HG03439 (cell line): ENCODE measurements around the gene REC114.
"Not testable (repeated sequence)": the region's sequence is repeated elsewhere in the genome, so short reads cannot be mapped to it uniquely, and the experiment has no call there.

Experiments used
- ATAC-seq: cut with Tn5 transposase; IDR thresholded peaks from one replicate; pipeline ENCODE4 v1.9.1; 2021; ENCODE audit warnings: mild to moderate bottlenecking, moderate library complexity; ENCODE audit not compliant: unreplicated experiment

The REC114 gene

DNA sequence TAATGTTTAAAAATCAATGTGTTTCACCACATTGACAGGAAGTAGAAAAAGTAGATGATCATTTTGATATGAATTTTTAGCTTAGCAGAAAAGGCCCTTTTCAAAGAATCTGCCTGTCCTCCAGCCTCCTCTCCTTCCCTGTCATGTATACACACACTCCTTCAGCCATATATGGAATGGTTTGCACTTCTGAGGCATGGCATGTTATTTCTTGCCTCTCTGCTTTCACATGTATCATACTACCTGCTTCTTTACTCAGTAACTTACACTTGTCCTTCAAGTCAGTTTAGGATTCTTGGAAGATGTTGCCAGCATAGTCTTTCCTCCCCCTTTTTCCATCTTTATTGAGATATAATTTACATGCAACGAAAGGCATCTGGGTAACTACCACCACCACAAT lies 79.0 kb downstream of the REC114 start:
- no peak for ATAC-seq

DNA sequence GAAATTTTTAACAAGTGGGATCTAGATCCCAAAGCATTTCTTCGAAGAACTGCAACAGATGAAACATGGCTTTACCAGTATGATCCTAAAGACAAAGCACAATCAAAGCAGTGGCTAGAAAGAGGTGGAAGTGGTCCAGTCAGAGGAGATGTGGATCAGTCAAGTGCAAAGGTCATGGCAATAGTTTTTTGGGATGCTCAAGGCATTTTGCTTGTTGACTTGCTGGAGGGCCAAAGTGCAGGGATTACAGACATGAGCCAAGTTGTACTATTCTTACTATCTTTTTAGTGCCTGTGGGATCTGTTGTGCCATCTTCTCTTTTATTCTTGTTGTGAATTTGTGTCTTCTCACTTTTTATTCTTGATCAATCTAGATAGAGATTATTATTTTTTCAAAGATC lies 82.0 kb downstream of the REC114 start:
- ATAC-seq = no peak

DNA sequence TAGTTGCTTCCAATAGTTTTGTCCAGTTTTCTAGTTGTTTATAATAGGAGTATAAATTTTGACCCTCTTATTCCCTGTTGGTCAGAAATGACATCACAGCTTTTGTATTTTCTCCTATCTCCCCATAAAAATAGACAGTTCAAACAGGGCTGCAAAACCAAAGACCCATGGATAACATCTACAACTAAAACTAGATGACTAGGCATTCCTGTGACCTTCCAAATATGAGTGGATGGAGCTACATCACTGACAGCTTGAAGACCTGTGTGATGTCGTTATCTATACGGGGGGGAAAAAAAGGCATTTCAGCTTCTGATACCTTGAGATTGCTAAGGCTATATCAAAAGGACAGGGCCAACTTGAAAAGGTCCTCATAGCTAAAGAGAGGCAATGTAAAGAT lies 84.6 kb downstream of the REC114 start:
- no peak for ATAC-seq

DNA sequence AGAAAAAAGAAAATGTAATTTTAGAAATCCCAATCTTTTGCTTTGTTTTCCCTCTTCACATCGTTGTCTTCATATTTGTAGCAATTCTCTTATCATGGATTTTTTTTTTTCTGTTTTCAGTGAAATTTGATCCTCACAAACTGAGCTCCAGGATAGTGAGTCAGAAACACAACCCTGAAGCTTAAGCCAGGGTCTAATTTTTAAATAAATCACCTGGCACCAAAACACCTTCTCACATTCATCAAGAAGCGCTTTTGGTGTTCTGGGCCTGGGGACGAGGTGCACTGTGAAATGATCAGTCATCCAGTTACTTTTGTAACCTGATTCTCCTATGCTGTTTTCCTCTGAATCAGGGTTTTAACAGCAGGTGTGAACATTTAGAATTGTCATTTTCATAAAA lies 87.7 kb downstream of the REC114 start:
- ATAC-seq = no peak

DNA sequence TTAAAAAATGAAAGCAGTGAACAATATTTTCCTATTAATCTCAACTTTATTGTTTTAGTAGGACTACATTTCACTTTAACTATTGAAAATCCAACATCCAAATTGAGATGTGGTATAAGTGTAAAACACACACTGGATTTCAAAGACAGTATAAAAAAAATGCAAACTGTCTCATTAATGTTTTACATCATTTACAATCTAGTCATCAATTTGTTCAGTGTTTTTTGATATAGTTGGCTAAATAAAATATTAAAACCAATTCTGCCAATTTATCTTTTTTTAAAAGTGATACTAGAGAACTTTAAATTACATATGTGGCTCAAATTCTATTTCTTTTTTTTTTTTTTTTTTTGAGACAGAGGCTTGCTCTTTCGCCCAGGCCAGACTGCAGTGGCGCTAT lies 95.2 kb downstream of the REC114 start:
- ATAC-seq = no peak

DNA sequence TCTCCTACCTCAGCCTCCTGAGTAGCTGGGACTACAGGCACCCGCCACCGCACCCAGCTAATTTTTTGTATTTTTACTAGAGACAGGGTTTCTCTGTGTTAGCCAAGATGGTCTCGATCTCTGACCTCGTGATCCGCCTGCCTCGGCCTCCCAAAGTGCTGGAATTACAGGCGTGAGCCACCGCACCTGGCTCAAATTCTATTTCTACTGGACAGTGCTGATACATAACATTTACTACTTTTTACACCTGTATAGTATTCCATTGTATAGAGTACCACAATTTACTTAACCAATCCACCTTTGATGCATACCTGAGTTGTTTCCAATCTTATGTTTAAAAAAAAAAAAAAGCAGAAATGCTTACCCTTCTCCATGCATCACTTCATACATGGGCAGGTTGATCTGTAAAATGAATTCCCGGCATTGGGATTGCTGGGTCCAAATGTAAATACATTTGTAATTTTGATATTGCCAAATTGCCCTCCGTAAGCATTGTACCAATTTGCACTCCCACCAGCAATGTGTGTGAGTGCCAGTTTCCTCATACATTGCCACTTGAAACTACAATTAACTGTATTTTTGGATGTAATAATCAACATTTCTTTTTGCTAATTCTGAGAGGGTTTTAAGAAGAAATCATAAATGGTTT lies 95.7 kb downstream of the REC114 start:
- ATAC-seq = no peak

DNA sequence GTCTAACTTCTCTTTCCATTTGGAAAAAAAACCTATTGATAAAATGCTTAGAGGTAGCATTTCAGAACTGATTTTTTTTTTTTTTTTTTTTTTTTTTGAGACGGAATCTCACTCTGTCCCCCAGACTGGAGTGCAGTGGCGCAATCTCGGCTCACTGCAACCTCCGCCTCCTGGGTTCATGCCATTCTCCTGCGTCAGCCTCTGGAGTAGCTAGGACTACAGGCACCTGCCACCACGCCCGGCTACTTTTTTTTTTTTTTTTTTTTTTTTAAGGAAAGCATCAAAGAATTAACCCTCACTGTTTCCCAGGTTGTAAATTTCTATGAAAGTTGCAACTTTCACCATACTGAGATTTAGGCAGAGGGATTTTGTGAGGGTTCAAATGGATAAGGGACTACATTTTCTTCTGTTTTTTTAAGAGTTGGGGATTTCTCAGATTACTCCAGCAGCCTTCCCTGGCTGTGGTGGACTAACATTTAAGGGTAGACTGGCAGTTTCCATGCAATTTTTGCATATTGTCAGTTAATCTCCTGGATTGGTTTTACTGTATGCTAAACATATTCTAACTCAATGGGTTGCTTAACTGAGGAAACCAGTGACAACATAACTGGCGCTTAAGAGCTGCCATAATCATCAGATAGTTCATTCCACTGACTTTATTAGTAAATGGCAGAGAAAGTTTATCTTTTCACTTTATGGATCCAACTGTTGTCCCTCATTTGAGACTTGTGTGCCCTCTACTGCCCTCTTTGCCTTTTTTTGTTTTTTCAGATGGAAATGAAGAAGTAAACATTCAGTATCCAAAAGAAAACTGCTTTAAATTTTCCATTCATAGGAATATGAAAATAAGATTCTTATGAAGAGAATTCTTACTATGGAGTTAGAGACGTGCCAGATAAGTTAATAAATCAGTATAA lies 96.5 kb downstream of the REC114 start:
- ATAC-seq = no peak

DNA sequence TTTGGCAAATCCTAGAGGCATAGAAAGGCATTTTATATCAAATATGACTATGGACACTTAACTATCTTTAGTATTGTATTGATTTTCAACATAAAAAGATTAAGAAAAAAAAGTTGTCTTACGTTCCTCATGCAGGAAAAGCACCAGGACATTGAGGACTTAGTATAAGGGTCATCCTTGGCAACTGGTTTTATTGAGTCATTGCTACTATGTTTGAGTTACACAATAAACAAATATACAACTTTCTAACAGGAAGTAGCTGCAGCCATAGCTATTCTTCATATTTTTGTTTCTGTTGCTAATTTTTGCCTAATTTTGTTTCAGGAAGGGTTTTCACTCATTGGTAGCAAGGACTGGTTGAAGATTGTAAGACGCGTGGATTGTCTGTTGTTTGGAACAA lies 97.2 kb downstream of the REC114 start:
- no peak for ATAC-seq

DNA sequence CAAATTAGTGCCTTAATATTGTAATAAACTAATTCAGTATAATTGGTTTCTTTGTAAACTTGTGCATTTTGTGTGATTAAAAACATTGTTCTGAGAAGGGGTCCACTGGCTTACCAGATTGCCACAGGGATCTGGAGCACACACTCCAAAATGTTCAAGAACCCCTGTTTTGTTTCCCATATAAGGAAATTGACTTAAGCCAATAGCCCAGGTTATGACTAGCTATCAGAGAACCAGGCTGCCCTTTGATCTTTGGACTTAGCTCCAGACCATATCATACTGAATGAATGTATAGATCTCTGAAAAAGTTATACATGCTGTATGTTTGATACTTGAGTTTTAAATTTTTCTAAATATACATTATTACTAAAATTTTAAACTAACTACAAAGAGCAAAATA lies 98.5 kb downstream of the REC114 start:
- no peak for ATAC-seq

DNA sequence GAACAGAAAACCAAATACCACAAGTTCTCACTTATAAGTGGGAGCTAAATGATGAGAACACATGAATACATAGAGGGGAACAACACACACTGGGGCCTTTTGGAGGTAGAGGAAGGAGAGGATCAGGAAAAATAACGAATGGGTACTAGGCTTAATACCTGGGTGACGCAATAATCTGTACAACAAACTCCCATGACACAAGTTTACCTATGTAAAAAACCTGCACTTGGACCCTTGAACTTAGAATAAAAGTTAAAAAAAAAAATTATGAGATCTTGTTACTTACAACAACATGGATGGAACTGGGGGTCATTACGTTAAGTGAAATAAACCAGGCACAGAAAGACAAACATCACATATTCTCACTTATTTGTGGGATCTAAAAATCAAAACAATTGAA lies 106.0 kb downstream of the REC114 start:
- not testable (repeated sequence) for ATAC-seq

DNA sequence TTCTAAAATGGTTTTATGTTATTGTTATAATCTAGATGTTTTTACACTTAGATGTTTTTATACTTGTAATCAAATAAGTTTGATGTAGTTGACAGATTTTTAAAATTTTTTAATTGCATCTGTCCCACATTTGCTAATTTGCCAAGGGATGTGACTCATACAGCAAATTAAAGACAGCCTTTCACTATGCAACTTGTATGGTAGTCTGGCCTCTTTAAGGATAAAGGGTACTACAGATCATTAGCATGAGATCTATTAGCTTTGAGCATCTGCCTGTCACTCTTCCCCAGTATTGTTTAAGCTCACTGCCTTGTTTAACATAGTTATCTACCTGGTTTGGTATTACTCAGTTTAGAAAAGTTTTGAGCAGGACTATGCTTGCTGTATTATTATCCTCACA lies 107.2 kb downstream of the REC114 start:
- ATAC-seq = no peak

DNA sequence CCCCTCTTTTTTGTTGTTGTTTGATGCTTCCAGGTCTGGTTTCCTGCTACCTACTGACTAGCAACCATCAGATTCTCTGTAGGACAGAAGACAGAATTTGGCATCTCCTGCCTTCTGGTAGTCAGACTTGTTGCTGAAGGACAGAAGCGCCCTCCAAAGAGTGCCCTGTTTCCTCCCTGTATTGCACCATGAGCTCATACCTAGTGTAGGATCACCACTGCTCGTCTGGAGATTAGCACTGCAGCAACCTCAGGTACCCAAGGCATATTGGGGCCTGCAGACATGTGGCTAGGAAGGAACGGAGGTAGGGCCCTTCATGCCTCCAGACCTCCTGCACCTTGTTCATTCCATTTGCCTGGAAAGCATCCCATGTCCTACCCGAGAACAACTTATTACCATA lies 112.1 kb downstream of the REC114 start:
- no peak for ATAC-seq

DNA sequence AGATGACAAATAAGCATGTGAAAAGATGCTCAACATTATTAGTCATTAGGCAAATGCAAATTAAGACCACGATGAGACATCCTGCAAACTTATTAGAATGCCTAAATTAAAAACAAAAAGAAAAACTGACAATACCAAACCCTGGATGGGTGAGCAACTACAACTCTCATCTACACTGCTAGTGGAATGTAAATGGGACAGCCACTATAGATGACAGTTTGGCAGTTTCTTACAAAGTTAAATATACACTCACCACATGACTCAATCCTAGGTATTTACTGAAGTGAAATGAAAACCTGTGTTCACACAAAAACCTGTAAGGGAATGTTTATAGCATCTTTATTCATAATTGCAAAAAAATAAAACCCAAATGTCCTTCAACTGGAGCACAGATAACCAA lies 115.6 kb downstream of the REC114 start:
- ATAC-seq = no peak

DNA sequence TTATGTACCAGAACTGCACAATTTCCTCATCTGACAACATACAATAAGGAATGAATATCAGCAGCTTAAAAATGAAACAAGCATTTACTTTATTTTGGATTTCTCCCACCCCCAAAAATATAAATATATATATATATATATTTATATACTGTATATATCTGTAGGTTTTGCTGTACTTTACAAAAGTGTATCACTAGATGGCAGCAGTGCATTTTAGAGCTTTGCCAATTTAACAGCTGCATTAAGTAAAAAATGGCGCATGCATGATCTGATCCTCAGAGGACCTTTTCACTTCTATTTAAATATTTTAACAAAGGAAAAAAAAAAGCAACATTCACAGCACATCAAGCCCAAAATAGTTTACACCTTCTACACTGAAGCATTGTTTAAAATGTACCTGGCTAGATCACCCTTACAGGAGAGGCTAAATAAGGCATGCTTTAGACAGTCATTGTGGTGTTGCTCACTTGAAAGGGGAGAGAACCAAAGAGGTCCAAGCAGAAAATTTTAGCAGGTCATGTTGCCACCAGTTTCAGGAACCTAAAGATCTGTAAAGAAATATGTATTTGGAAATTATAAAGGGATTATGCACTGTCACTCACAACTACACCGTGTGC lies 117.6 kb downstream of the REC114 start:
- no peak for ATAC-seq

DNA sequence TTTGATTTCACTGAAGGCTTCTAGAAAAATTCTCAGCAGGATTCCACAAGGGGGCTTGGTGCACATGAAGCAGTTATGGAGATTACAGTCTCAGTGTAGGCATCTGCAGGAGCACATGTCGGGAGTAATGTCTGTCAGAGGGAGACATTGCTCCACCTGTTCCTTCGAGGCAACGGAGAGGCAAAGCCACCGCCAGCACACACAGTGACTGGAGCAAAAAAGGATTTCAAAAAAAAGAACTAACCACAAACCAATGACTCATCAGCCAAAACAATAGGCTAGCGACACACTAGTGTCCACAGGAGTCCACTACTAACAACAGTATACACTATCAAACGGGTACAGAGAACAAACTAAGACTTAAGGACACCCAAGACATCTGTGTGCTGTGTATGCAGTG lies 121.3 kb downstream of the REC114 start:
- no peak for ATAC-seq

DNA sequence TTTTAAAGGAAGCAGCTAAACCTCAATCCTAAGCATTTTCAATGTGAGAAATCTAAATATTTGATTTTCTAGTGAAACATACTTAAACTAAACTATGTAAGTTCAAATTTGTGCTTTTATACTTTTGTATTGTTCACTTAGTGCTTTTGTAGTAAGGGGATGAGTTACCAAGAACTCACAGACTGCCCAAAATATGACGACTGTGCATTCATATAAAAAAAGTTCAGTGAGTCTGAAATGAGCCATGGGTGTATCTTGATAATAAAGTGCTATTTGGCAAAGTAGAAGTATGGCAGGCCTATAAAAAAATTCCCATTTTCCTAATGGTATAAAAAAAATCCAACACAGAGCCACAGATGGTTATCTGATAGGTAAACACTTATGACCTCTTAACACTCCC lies 124.1 kb downstream of the REC114 start:
- ATAC-seq = no peak

DNA sequence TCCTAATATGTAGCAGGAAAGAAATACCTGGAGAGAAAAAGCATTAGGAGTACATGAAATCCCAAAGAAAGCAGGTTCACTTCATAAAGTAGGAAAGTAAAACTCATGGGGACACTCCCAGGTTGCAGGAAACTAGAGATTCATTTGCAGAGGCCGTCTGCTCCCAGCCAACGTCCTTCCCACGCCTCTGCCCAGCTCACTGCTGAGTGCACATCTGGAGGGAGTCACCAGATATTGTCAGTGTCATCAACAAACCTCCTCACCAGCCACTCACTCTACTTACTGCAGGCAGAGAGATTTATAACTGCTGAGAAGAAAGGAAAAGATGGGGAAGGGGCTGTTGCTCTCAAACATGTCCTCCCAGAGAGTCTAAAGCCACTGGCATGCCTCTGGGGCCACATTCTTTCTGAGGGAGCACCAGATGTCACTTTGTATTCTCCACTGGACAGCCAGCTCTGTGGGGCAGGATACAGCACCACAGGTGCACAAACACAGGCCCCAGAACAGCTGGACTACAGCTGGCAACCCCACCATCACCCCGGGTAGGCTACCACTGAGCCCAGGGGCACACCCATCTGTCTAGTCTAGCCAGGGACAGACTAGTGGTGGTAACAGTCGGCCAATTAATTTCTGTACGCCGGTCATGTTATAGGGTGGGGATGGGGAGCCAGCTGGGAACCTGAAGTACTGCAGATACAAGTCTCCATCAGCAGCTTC lies 125.8 kb downstream of the REC114 start:
- no peak for ATAC-seq

DNA sequence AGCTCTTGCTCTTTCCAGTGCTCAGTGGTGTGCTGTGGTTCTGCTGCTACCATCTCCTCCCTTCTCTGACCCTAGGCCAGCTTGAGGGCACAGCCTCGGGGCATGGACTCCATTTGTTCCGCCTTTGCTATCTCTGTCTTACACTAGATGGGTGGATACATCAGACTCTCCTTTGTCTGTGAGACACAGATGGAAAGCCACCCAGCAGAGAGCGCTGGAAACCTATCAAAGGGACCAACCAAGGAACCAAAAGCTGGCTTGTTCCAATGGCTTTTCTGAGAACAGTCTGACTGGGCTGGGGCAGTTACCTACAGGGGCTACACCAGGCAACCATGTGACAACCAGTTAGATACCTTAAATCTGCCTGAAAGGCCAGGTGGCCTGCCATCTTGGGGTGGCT lies 126.4 kb downstream of the REC114 start:
- ATAC-seq = no peak

DNA sequence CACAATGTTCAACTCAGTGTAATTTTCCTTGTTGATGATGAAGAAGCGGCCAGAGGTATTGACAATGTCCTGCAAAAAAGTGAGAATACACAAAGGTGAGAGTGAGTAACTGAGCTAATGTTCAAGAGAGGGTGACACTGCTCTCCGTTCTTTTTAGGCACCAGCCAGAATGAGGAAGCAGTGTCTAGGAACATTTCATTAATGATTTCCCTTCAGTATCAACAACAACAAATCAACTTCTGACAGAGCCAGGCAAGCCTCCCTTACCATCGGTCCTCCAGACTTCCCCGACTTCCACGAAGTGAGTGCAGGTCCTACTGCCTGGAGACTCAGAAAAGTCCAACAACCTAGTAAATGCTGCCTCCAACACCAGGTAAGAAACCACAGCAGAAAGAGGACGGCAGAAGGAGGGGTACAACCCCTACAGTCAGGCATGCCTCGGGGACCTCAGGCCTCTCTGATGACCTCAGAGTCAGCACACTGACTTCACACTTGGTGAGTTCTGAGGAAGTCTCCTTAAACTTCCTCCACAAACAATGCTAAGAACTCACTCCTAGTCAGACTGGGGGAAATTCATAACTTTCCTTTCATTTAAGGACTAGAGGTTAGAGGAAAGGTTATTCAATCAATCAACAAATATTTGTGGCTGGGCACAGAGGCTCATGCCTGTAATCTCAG lies 127.5 kb downstream of the REC114 start:
- ATAC-seq = no peak

DNA sequence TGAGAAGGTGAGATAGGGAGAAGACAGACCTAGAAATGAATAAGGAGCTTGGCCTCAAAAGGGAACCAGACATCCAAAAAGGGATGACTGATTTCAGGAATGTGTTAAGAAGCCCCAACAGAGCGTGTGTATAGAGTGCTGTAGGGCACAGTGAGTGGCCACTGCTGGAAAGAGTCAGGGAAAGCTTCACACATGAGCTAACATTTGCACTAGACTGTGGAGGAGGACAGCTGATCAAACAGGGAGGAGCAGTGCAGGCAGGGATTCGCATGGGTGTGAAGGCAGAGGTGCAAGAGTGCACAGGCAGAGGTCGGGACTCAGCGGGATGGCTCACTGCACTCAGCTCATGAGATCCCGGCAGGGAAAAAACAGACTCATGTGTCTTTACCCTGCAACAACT lies 128.4 kb downstream of the REC114 start:
- ATAC-seq = no peak

DNA sequence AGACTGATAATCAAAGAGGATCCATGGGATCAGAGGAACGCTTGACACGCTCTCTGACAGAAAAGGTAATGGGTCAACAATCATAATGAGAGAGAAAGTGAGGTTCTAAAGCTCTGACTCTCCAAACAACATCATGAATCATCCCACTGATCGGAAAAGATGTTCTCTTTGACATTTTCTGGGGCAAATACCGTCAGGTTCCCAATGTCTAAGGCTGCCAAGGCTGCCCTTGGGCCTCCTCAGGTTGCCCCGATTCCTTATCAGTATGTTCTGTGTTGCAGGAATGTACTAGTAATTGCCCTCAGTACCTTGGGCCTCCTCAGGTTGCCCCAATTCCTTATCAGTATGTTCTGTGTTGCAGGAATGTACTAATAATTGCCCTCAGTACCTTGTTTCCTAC lies 129.3 kb downstream of the REC114 start:
- no peak for ATAC-seq
